K562 (cell line): ENCODE data around the gene ITGAL. TPM values are rescaled to one million over a fixed set of nuclear protein-coding genes. Genes with fewer than 3 reads are reported as not detected.
A peak's percentile ranks its signal among the peaks of the same experiment; 100 is the strongest.

Experiments
- CHD2 ChIP-seq: IDR thresholded peaks from 2 replicates; pipeline ENCODE4 v1.6.1; 2011; ENCODE audit warnings: low read depth, low read length
- FOS ChIP-seq: IDR thresholded peaks from 3 replicates; pipeline ENCODE4 v1.6.1; 2011; ENCODE audit not compliant: insufficient read length; ENCODE audit errors: extremely low read depth
- HDAC8 ChIP-seq: fragments of 450-650 bp; IDR thresholded peaks from 2 replicates; pipeline ENCODE4 v1.6.1; 2016; ENCODE audit warnings: mild to moderate bottlenecking, missing genetic modification characterization, moderate library complexity, missing compliant biosample characterization
- HMG20A ChIP-seq: fragments of 450-650 bp; formaldehyde crosslinking; conservative IDR thresholded peaks from 2 replicates; pipeline ENCODE4 v1.4.0; 2020; ENCODE audit warnings: mild to moderate bottlenecking, mixed read lengths
- HNRNPL ChIP-seq: fragments of 200-400 bp; formaldehyde crosslinking; IDR thresholded peaks from 2 replicates; pipeline ENCODE4 v1.6.1; 2017; ENCODE audit warnings: low read depth, mild to moderate bottlenecking, low read length
- MBD2 ChIP-seq: sonication (generic); IDR thresholded peaks from 2 replicates; pipeline ENCODE4 v1.6.1; 2016; ENCODE audit warnings: low read depth, borderline replicate concordance
- MCM3 ChIP-seq: fragments of 450-650 bp; IDR thresholded peaks from 2 replicates; pipeline ENCODE4 v1.6.1; 2016
- MXD1 ChIP-seq: fragments of 250-450 bp; sonication (Bioruptor Pico); IDR thresholded peaks from 2 replicates; pipeline ENCODE4 v1.8.0; 2021; ENCODE audit warnings: borderline replicate concordance, mild to moderate bottlenecking, moderate library complexity; ENCODE audit not compliant: poor library complexity, severe bottlenecking
- MYC ChIP-seq, 2 experiments: fragments of 250-450 bp in 1 of 2; sonication (Bioruptor Pico) in 1 of 2; IDR thresholded peaks; 2 replicates each; pipeline versions ENCODE4 v1.5.1 to v1.6.1; 2012 to 2021; ENCODE audit warnings: low read depth in 2 of 2, borderline replicate concordance in 1 of 2, improper control_type of control experiment in 1 of 2, low read length in 1 of 2, mild to moderate bottlenecking in 1 of 2, moderate library complexity in 1 of 2
- NONO ChIP-seq, 2 experiments: fragments of 200-400 bp in 1 of 2; fragments of 450-650 bp in 1 of 2; formaldehyde crosslinking in 1 of 2; IDR thresholded peaks; 2 replicates each; pipeline ENCODE4 v1.6.1; 2017; ENCODE audit warnings: low read depth in 2 of 2, mild to moderate bottlenecking in 2 of 2, moderate library complexity in 2 of 2, low read length in 1 of 2
- PTTG1 ChIP-seq: fragments of 450-650 bp; IDR thresholded peaks from 2 replicates; pipeline ENCODE4 v1.6.1; 2016; ENCODE audit warnings: low read depth, mild to moderate bottlenecking, missing genetic modification characterization, missing compliant biosample characterization
- RB1 ChIP-seq: fragments of 450-650 bp; IDR thresholded peaks from 2 replicates; pipeline ENCODE4 v1.6.1; 2017; ENCODE audit warnings: low read depth, mild to moderate bottlenecking
- RFX1 ChIP-seq: fragments of 450-650 bp; IDR thresholded peaks from 2 replicates; pipeline ENCODE4 v1.6.1; 2016; ENCODE audit warnings: mild to moderate bottlenecking, moderate library complexity
- RNF2 ChIP-seq: sonication (generic); IDR thresholded peaks from 2 replicates; pipeline ENCODE4 v1.6.1; 2016
- TAL1 ChIP-seq: fragments of 450-650 bp; IDR thresholded peaks from 2 replicates; pipeline ENCODE4 v1.6.1; 2016; ENCODE audit warnings: mild to moderate bottlenecking
- USF1 ChIP-seq: sonication (generic); formaldehyde crosslinking; IDR thresholded peaks from 2 replicates; pipeline ENCODE4 v1.9.0; 2022; ENCODE audit warnings: mild to moderate bottlenecking, missing genetic modification reagents
- XRCC4 ChIP-seq: IDR thresholded peaks from one replicate; pipeline ENCODE4 v1.6.1; 2011; ENCODE audit not compliant: insufficient read depth, insufficient read length; ENCODE audit errors: extremely low read depth
- ZFP91 ChIP-seq: sonication (generic); formaldehyde crosslinking; IDR thresholded peaks from 2 replicates; pipeline ENCODE4 v1.8.0; 2022; ENCODE audit warnings: mild to moderate bottlenecking, missing genetic modification reagents
- ZNF174 ChIP-seq: fragments of 250-450 bp; sonication (Bioruptor Pico); IDR thresholded peaks from 2 replicates; pipeline ENCODE4 v1.4.0; 2020; ENCODE audit warnings: mild to moderate bottlenecking
- ZNF75A ChIP-seq: fragments of 450-650 bp; formaldehyde crosslinking; IDR thresholded peaks from 2 replicates; pipeline ENCODE4 v1.4.0; 2020; ENCODE audit warnings: mild to moderate bottlenecking
- ZSCAN32 ChIP-seq: fragments of 450-650 bp; formaldehyde crosslinking; IDR thresholded peaks from 2 replicates; pipeline ENCODE4 v1.4.0; 2020; ENCODE audit warnings: mild to moderate bottlenecking, moderate library complexity
- polyA plus RNA-seq, 8 experiments: library from polyadenylated mRNA; depleted of rRNA in 4 of 8; stranded (reverse) in 5 of 8; unstranded in 3 of 8; fragments of >200 nt; fragmentation: Nextera tagmentation in 2 of 8; fragmentation: Illumina TruSeq in 1 of 8; extraction: Ambion mirVana in 2 of 8; extraction: Trizol in 1 of 8; gene quantifications; 2 replicates each; pipeline versions ENCODE4 v1.2.1 to v1.2.3, GENCODE V29; 2011 to 2014; ENCODE audit warnings: inconsistent platforms in 1 of 8, missing spikeins in 1 of 8
- total RNA-seq, 7 experiments: library from RNA; depleted of rRNA in 6 of 7; stranded (reverse); fragments of >200 nt in 6 of 7; fragmentation: Illumina TruSeq in 2 of 7; extraction: Trizol in 2 of 7; gene quantifications; 2 replicates each; pipeline versions ENCODE4 v1.2.1 to v1.2.3, GENCODE V29; 2011 to 2021; ENCODE audit warnings: low replicate concordance in 1 of 7
- TF ChIP-seq, protein P1 (sequence below): fragments of 250-450 bp; sonication (Bioruptor Pico); IDR thresholded peaks from 2 replicates; pipeline ENCODE4 v1.5.0; 2021; ENCODE audit warnings: mild to moderate bottlenecking, borderline replicate concordance
- TF ChIP-seq, protein P2 (sequence below), 2 experiments: fragments of 450-650 bp in 1 of 2; sonication (generic) in 1 of 2; formaldehyde crosslinking; conservative IDR thresholded peaks; 2 replicates each; pipeline versions ENCODE4 v1.4.0 to v1.8.1; 2020 to 2022; ENCODE audit warnings: mild to moderate bottlenecking in 1 of 2, missing genetic modification reagents in 1 of 2

The ITGAL gene
- total and polyA plus RNA-seq, 9 of the 15 experiments (the other 6 are each of a cell fraction or from before 2014, with no cell fraction given): 0.01 to 0.53 TPM; not detected in 7

DNA sequence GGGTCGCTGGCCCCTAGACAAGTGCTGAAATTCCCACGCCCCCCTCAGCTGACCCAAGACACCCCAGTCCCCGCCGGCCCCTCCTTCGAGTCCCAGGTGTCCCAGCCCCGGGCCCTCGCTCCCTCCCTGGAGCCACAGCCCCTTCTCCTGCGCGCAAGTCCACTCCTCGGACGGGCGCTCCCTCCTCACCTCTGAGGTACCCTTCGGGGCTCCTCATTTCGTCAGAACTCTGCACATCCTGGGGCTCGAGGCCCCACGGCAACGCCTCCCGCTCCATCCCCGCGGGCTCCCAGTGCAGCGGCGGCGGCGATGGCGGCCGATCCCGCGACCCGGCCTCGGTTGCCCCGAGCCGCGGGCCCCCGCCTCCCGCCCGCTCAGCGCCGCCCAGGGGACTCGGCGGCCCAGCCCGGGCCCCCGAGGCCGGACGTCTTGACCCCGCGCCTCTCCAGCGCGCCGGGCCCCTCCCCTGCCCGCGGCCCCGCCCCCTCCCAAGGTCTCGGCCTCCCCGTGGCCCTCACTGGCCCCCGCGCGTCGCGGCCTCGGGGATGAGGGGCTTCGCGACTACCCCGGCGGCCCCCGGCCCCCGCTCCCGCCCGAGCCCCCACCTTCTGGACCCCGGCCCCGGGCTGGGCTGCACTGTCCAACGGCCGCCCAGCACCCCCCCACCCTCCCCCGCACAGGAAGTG, 53.7 kb downstream of the ITGAL start, which contains the start of gene ZNF768 (continued):
- TF ChIP-seq XRCC4 (no peak), CHD2 (no peak), MXD1 (CRISPR knock-in tag) (no peak), FOS (no peak), USF1 (CRISPR knock-in tag) (no peak; the same call in 1 of the 2 replicates), MBD2 (no peak), ZFP91 (CRISPR knock-in tag) (no peak), HNRNPL (no peak), TAL1 (no peak), MYC (IDR thresholded peaks at IDR 0.05; ENCODE audit: low read depth, low read length) (peak; percentile 20; the same call in 1 of the 2 replicates), MYC (CRISPR knock-in tag; IDR thresholded peaks at IDR 0.05; ENCODE audit: borderline replicate concordance, low read depth) (no peak), PTTG1 (tag) (no peak), MCM3 (no peak), NONO (IDR thresholded peaks at IDR 0.05; ENCODE audit: low read depth in 2 of 2, low read length in 1 of 2) (peak in 1 of 2 experiments; percentile 91; a peak in 2 of 4 replicates), ZNF75A (CRISPR knock-in tag) (no peak), HDAC8 (tag) (no peak), ZNF174 (CRISPR knock-in tag) (no peak), RB1 (peak; percentile 57; the same call in 1 of the 2 replicates), ZSCAN32 (CRISPR knock-in tag) (no peak), RFX1 (no peak), HMG20A (CRISPR knock-in tag) (no peak), RNF2 (no peak)
- TF ChIP-seq, protein P1, sequence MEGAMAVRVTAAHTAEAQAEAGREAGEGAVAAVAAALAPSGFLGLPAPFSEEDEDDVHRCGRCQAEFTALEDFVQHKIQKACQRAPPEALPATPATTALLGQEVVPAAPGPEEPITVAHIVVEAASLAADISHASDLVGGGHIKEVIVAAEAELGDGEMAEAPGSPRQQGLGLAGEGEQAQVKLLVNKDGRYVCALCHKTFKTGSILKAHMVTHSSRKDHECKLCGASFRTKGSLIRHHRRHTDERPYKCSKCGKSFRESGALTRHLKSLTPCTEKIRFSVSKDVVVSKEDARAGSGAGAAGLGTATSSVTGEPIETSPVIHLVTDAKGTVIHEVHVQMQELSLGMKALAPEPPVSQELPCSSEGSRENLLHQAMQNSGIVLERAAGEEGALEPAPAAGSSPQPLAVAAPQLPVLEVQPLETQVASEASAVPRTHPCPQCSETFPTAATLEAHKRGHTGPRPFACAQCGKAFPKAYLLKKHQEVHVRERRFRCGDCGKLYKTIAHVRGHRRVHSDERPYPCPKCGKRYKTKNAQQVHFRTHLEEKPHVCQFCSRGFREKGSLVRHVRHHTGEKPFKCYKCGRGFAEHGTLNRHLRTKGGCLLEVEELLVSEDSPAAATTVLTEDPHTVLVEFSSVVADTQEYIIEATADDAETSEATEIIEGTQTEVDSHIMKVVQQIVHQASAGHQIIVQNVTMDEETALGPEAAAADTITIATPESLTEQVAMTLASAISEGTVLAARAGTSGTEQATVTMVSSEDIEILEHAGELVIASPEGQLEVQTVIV (CRISPR knock-in tag): no peak; the same call in 1 of the 2 replicates
- TF ChIP-seq, protein P2, sequence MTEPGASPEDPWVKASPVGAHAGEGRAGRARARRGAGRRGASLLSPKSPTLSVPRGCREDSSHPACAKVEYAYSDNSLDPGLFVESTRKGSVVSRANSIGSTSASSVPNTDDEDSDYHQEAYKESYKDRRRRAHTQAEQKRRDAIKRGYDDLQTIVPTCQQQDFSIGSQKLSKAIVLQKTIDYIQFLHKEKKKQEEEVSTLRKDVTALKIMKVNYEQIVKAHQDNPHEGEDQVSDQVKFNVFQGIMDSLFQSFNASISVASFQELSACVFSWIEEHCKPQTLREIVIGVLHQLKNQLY (CRISPR knock-in tag; conservative IDR thresholded peaks at IDR 0.05): no peak
